Smooth muscle cell of the pulmonary artery (primary cell): Measurements from ENCODE around the gene DRD1. TPM values are rescaled to one million over a fixed set of nuclear protein-coding genes. Genes with fewer than 3 reads are reported as not detected.

Experiments
- total RNA-seq: library from RNA; depleted of rRNA; stranded (reverse); fragments of >200 nt; gene quantifications from 2 replicates; pipeline ENCODE4 v1.2.3, GENCODE V29; 2014

The DRD1 gene
- total RNA-seq: 0.33 and 1.2 TPM in 2 replicates

GRCh38 chr5:175444060-175444904 lies at the start of gene DRD1:
TSS of gene DRD1 (minus strand) at chr5:175444182. CDS start at chr5:175443099, 1,083 bp downstream.

GRCh38 chr5:175478384-175479124 lies 34.6 kb upstream of the DRD1 start, which contains the start of gene SFXN1:
TSS of gene SFXN1 (plus strand) at chr5:175478560. CDS start at chr5:175492104, 13,544 bp downstream.

Other genes with a start within 250 kb of the DRD1 start
- 175 and 177 TPM in 2 replicates for gene SFXN1, start 34.4 kb upstream of the DRD1 start, total RNA-seq
- gene HRH2, start 213.9 kb upstream of the DRD1 start, total RNA-seq: 0.39 and 0.73 TPM in 2 replicates